Liver (tissue), 9 donors: Measurements from ENCODE around the gene ITGB6. TPM values are rescaled to one million over a fixed set of nuclear protein-coding genes. Genes with fewer than 3 reads are reported as not detected.

ENCODE experiments used
- DNase-seq: peaks from one replicate; pipeline ENCODE4 v3.0.0-alpha.2; 2017; ENCODE audit warnings: low spot score
- H3K27ac ChIP-seq, 2 donors: one replicate each; pipeline ENCODE4 v1.7.0; 2013; ENCODE audit warnings: inconsistent platforms in 2 of 2, low read length in 2 of 2, control low read depth in 1 of 2, low read depth in 1 of 2, mild to moderate bottlenecking in 1 of 2
- H3K27me3 ChIP-seq, 4 donors: one replicate each; pipeline versions ENCODE4 v1.6.1 to v1.7.0; 2013; ENCODE audit warnings: low read length in 3 of 4, inconsistent platforms in 1 of 4, mild to moderate bottlenecking in 1 of 4, moderate library complexity in 1 of 4; ENCODE audit not compliant: control insufficient read depth in 4 of 4, insufficient read depth in 4 of 4
- H3K36me3 ChIP-seq, 4 donors: one replicate each; pipeline versions ENCODE4 v1.6.1 to v1.7.0; 2013; ENCODE audit warnings: low read length in 3 of 4, mild to moderate bottlenecking in 3 of 4, low read depth in 1 of 4, moderate library complexity in 1 of 4; ENCODE audit not compliant: control insufficient read depth in 4 of 4, insufficient read depth in 3 of 4
- H3K4me1 ChIP-seq, 4 donors: one replicate each; pipeline versions ENCODE4 v1.6.1 to v1.7.0; 2013; ENCODE audit warnings: low read length in 3 of 4, mild to moderate bottlenecking in 3 of 4, moderate library complexity in 1 of 4; ENCODE audit not compliant: control insufficient read depth in 4 of 4, insufficient read depth in 4 of 4
- H3K4me3 ChIP-seq, 3 donors: one replicate each; pipeline versions ENCODE4 v1.6.1 to v1.7.0; 2013; ENCODE audit warnings: low read length in 3 of 3, control low read depth in 1 of 3, low read depth in 1 of 3, mild to moderate bottlenecking in 1 of 3
- H3K9ac ChIP-seq, 2 donors: one replicate each; pipeline ENCODE4 v1.7.0; 2013; ENCODE audit warnings: low read length in 2 of 2, mild to moderate bottlenecking in 2 of 2, moderate library complexity in 2 of 2, control low read depth in 1 of 2, low read depth in 1 of 2
- H3K9me3 ChIP-seq, 4 donors: one replicate each; pipeline versions ENCODE4 v1.6.1 to v1.7.0; 2013; ENCODE audit warnings: low read length in 3 of 4; ENCODE audit not compliant: control insufficient read depth in 4 of 4
- EGR1 ChIP-seq, 2 donors: IDR thresholded peaks; 2 replicates each; pipeline ENCODE4 v1.6.1; 2016 to 2018; ENCODE audit warnings: antibody characterized with exemption in 2 of 2, low read depth in 2 of 2
- FOXA1 ChIP-seq: IDR thresholded peaks from 2 replicates; pipeline ENCODE4 v1.6.1; 2016; ENCODE audit warnings: antibody characterized with exemption
- FOXA2 ChIP-seq: IDR thresholded peaks from 2 replicates; pipeline ENCODE4 v1.6.1; 2016; ENCODE audit warnings: antibody characterized with exemption
- GABPA ChIP-seq, 2 donors: IDR thresholded peaks in 1 of 2; conservative IDR thresholded peaks in 1 of 2; 2 replicates each; pipeline ENCODE4 v1.6.1; 2016; ENCODE audit warnings: antibody characterized with exemption in 2 of 2, mild to moderate bottlenecking in 1 of 2, moderate library complexity in 1 of 2
- HNF4A ChIP-seq, 2 donors: conservative IDR thresholded peaks; 2 replicates each; pipeline ENCODE4 v1.6.1; 2016; ENCODE audit warnings: antibody characterized with exemption in 2 of 2, mild to moderate bottlenecking in 2 of 2
- JUND ChIP-seq, 2 donors: IDR thresholded peaks; 2 replicates each; pipeline ENCODE4 v1.6.1; 2016; ENCODE audit warnings: antibody characterized with exemption in 2 of 2
- NR2F2 ChIP-seq: IDR thresholded peaks from 2 replicates; pipeline ENCODE4 v1.6.1; 2016; ENCODE audit warnings: antibody characterized with exemption
- RXRA ChIP-seq, 2 donors: IDR thresholded peaks; 2 replicates each; pipeline ENCODE4 v1.6.1; 2017 to 2018; ENCODE audit warnings: antibody characterized with exemption in 2 of 2, mild to moderate bottlenecking in 1 of 2
- SP1 ChIP-seq: IDR thresholded peaks from 2 replicates; pipeline ENCODE4 v1.6.1; 2018; ENCODE audit warnings: antibody characterized with exemption, mild to moderate bottlenecking
- TAF1 ChIP-seq: conservative IDR thresholded peaks from 2 replicates; pipeline ENCODE4 v1.6.1; 2016; ENCODE audit warnings: antibody characterized with exemption, mild to moderate bottlenecking
- YY1 ChIP-seq: IDR thresholded peaks from 2 replicates; pipeline ENCODE4 v1.6.1; 2016; ENCODE audit warnings: antibody characterized with exemption, mild to moderate bottlenecking
- WGBS: extraction: QIAGEN DNeasy Blood & Tissue Kit; methylation state at CpG from one replicate; pipeline ENCODE4 v1.1.7; 2013; 5-methylcytosine and 5-hydroxymethylcytosine counted together
- polyA plus RNA-seq, 2 donors: library from polyadenylated mRNA; stranded (reverse) in 1 of 2; unstranded in 1 of 2; fragments of 200-250 nt in 1 of 2; fragments of >200 nt in 1 of 2; fragmentation: Nextera tagmentation in 1 of 2; extraction: Ambion mirVana in 1 of 2; gene quantifications; one replicate each; pipeline versions ENCODE4 v1.2.1 to v1.2.3, GENCODE V29; 2013 to 2015
- total RNA-seq, 2 donors: library from RNA; depleted of rRNA; stranded (reverse); fragments of >200 nt; gene quantifications; one replicate each; pipeline ENCODE4 v1.2.3, GENCODE V29; 2014
- TF ChIP-seq, protein P1 (sequence below): IDR thresholded peaks from 2 replicates; pipeline ENCODE4 v1.6.1; 2016; ENCODE audit warnings: antibody characterized with exemption
- TF ChIP-seq, protein P2 (sequence below): fragments of 150-350 bp; IDR thresholded peaks from 2 replicates; pipeline ENCODE4 v1.5.1; 2017; ENCODE audit warnings: improper control_type of control experiment, low read depth, low read length; ENCODE audit not compliant: missing input control
- TF ChIP-seq, protein P3 (sequence below): IDR thresholded peaks from 2 replicates; pipeline ENCODE4 v1.6.1; 2016; ENCODE audit warnings: antibody characterized with exemption
- TF ChIP-seq, protein P4 (sequence below): IDR thresholded peaks from 2 replicates; pipeline ENCODE4 v1.6.1; 2016; ENCODE audit warnings: antibody characterized with exemption, mild to moderate bottlenecking
- donor health status: healthy.
- donor health status: healthy.
- donor health status: healthy.
- donor health status: healthy.
- donor health status: healthy.

ITGB6 gene
- total and polyA plus RNA-seq, 4 donors, result 0.03 to 0.10 (median 0.08) TPM; not detected in 1

DNA sequence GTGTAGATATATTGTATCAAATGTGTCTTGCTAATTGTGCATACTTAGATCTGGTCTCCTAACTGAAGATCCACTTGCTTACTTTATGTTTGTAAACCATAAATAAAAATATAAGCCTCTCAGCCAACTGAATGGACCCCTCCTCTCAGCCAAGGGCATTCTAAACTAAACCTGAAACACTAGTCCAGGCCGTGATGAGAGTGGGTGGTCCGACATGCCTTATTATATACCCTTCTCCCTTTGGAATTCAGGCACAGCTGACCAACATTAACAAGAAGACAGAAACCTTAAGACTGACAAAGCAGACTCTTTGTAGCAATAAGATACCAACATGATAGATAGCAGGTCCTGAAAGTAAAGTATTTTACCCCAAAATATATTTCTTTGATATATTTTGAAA lies 73.3 kb downstream of the ITGB6 start:
- TF ChIP-seq, protein P1, sequence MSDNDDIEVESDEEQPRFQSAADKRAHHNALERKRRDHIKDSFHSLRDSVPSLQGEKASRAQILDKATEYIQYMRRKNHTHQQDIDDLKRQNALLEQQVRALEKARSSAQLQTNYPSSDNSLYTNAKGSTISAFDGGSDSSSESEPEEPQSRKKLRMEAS, result no peak
- TF ChIP-seq YY1 (no peak), RXRA (IDR thresholded peaks at IDR 0.05) (no peak), FOXA2 (no peak), EGR1 (IDR thresholded peaks at IDR 0.05; ENCODE audit: low read depth in 2 of 2) (no peak), HNF4A (conservative IDR thresholded peaks at IDR 0.05) (no peak), NR2F2 (no peak), JUND (IDR thresholded peaks at IDR 0.05) (no peak)
- TF ChIP-seq, protein P2, sequence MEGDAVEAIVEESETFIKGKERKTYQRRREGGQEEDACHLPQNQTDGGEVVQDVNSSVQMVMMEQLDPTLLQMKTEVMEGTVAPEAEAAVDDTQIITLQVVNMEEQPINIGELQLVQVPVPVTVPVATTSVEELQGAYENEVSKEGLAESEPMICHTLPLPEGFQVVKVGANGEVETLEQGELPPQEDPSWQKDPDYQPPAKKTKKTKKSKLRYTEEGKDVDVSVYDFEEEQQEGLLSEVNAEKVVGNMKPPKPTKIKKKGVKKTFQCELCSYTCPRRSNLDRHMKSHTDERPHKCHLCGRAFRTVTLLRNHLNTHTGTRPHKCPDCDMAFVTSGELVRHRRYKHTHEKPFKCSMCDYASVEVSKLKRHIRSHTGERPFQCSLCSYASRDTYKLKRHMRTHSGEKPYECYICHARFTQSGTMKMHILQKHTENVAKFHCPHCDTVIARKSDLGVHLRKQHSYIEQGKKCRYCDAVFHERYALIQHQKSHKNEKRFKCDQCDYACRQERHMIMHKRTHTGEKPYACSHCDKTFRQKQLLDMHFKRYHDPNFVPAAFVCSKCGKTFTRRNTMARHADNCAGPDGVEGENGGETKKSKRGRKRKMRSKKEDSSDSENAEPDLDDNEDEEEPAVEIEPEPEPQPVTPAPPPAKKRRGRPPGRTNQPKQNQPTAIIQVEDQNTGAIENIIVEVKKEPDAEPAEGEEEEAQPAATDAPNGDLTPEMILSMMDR, result no peak
- H3K27ac ChIP-seq, result no peak overlapping the region
- peaks cover 0 to 5% (median 0%) of the 10 kb centered on the region in 4 donors for H3K27me3 ChIP-seq
- WGBS, result 82% methylated on average over 2 of the region's 2 CpGs
- no peak for DNase-seq
- no peak overlapping the region for H3K9ac ChIP-seq
- H3K4me3 ChIP-seq, result no peak overlapping the region
- no peaks in the 10 kb centered on the region for H3K36me3 ChIP-seq
- no peaks in the 10 kb centered on the region for H3K4me1 ChIP-seq
- H3K9me3 ChIP-seq, result no peaks in the 10 kb centered on the region

DNA sequence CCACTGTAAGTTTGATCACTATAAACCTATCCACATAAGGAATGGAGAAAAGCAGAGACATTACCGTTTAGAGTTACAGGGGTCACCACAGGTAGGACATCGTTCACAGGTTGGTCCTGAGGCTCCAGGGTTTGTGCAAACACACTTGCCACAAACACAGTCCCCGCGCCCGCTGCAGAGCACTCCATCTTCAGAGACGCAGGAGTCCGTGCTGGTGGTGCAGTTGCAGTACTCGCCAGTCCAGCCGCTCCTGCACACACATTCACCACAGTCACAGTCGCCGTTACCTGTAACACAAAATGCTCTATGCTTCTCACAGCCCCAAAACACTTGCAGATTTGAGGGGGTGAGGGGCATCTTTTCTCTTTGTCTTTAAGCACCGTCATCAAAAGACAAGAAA lies 73.8 kb downstream of the ITGB6 start:
- WGBS, result 77% methylated on average over 12 of the region's 12 CpGs
- Histone ChIP-seq H3K4me3 (no peak overlapping the region), H3K4me1 (no peaks in the 10 kb centered on the region), H3K27ac (no peak overlapping the region), H3K36me3 (no peaks in the 10 kb centered on the region), H3K9ac (no peak overlapping the region), H3K27me3 (peaks cover 0 to 5% (median 0%) of the 10 kb centered on the region in 4 donors), H3K9me3 (no peaks in the 10 kb centered on the region)
- no peak for DNase-seq
- TF ChIP-seq HNF4A (conservative IDR thresholded peaks at IDR 0.05) (no peak), SP1 (no peak), TAF1 (no peak)
- TF ChIP-seq, protein P3, sequence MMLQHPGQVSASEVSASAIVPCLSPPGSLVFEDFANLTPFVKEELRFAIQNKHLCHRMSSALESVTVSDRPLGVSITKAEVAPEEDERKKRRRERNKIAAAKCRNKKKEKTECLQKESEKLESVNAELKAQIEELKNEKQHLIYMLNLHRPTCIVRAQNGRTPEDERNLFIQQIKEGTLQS, result no peak
- TF ChIP-seq, protein P1, result no peak

DNA sequence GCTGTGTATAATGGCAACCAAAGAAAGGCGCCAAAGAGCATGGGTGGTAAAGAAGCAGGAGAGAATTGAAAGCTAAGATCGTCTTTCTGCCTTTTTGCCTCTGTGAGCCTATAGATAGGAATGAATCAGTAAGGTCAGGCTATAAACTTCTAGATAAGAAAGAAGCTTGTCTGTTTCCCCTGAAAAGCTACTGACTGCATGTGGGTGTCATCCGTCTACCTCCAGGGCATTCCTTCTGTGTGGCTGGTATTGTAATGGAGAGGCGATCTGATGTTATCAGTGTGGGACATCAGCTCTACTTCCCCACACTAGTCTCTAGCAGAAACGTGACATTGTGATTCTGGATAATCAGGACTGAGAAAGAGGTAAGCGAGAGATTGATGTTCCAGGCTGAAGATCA lies 74.2 kb downstream of the ITGB6 start:
- Histone ChIP-seq H3K36me3 (no peaks in the 10 kb centered on the region), H3K4me1 (no peaks in the 10 kb centered on the region), H3K27ac (no peak overlapping the region), H3K27me3 (peaks cover 0 to 5% (median 0%) of the 10 kb centered on the region in 4 donors), H3K9ac (no peak overlapping the region), H3K9me3 (no peaks in the 10 kb centered on the region), H3K4me3 (no peak overlapping the region)
- 62% methylated on average over 6 of the region's 6 CpGs for WGBS
- TF ChIP-seq GABPA (IDR thresholded peaks at IDR 0.05 in 1 of 2, conservative IDR thresholded peaks at IDR 0.05 in 1 of 2) (no peak), HNF4A (conservative IDR thresholded peaks at IDR 0.05) (no peak), YY1 (no peak), TAF1 (no peak), FOXA1 (no peak), EGR1 (IDR thresholded peaks at IDR 0.05; ENCODE audit: low read depth in 2 of 2) (no peak), RXRA (IDR thresholded peaks at IDR 0.05) (no peak), FOXA2 (no peak)
- TF ChIP-seq, protein P4, sequence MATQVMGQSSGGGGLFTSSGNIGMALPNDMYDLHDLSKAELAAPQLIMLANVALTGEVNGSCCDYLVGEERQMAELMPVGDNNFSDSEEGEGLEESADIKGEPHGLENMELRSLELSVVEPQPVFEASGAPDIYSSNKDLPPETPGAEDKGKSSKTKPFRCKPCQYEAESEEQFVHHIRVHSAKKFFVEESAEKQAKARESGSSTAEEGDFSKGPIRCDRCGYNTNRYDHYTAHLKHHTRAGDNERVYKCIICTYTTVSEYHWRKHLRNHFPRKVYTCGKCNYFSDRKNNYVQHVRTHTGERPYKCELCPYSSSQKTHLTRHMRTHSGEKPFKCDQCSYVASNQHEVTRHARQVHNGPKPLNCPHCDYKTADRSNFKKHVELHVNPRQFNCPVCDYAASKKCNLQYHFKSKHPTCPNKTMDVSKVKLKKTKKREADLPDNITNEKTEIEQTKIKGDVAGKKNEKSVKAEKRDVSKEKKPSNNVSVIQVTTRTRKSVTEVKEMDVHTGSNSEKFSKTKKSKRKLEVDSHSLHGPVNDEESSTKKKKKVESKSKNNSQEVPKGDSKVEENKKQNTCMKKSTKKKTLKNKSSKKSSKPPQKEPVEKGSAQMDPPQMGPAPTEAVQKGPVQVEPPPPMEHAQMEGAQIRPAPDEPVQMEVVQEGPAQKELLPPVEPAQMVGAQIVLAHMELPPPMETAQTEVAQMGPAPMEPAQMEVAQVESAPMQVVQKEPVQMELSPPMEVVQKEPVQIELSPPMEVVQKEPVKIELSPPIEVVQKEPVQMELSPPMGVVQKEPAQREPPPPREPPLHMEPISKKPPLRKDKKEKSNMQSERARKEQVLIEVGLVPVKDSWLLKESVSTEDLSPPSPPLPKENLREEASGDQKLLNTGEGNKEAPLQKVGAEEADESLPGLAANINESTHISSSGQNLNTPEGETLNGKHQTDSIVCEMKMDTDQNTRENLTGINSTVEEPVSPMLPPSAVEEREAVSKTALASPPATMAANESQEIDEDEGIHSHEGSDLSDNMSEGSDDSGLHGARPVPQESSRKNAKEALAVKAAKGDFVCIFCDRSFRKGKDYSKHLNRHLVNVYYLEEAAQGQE, result no peak
- no peak for DNase-seq
